HG03045 (cell line): Measurements from ENCODE around the gene PNMA8C.

Experiments
- ATAC-seq: cut with Tn5 transposase; IDR thresholded peaks from one replicate; pipeline ENCODE4 v1.9.1; 2021; ENCODE audit warnings: mild to moderate bottlenecking, moderate library complexity; ENCODE audit not compliant: unreplicated experiment

Gene PNMA8C

GRCh38 chr19:46428239-46429135, at the start of gene PNMA8C:
Gene PNMA8C, minus strand, starts transcription at chr19:46428936. Its CDS starts 577 bp downstream, at chr19:46428359.
- no peak for ATAC-seq

DNA sequence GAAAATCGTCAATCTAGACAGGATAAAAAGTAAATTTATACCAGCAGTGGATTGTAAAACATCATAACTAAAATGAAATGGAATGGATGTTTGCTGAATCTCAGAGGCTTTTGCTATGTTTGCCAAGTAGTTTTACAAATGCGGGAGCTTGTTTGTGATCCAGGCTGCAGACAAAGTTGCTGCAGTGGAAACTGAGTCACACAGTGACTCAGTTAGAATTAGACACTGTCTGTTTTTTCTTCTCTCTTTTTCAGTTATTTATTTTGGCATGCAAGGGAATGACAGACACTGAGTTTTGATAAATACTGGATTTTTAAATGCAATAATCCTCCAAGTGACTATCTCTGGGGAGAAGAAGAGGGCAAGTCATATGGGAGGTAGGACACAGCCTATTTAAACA, 47.2 kb upstream of the PNMA8C start:
- ATAC-seq: no peak

DNA sequence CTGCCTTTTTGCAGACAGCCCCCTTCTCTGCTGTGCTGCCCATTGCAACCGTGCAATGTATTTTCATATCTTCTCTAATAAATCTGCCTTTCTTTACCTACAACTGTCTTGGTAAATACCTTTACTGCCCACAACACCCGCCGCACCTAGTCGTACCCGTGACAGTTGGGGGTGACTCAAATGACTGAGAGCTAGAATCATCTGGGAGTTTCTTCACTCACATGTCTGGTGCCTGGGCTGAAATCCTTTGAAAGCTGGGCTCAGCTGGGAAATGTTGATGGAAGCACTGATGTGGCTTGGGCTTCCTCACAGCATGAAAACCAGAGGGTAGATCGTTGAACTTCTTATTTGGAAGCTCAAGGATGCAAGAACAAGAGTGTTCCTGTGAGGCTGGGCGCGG, 45.5 kb upstream of the PNMA8C start:
- no peak for ATAC-seq

DNA sequence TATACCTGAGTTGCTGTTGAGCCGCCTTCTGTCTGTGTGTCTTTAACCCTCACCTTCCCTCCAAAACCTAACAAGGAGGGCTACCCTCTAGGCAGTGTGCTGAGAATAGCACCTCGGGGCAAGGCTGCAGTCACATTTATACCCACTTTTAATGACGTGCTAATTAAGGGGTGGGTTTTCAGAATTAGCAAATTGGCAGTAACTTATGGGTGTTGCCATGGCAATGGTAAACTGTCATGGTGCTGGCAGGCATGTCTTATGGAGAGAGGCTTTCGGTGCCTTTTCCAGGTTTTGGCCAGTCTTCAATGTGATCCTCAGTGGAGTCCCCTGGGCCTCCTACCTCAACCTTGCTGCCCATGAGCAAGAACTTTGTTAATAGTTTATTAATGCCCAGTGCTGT, 43.9 kb upstream of the PNMA8C start:
- ATAC-seq: no peak

DNA sequence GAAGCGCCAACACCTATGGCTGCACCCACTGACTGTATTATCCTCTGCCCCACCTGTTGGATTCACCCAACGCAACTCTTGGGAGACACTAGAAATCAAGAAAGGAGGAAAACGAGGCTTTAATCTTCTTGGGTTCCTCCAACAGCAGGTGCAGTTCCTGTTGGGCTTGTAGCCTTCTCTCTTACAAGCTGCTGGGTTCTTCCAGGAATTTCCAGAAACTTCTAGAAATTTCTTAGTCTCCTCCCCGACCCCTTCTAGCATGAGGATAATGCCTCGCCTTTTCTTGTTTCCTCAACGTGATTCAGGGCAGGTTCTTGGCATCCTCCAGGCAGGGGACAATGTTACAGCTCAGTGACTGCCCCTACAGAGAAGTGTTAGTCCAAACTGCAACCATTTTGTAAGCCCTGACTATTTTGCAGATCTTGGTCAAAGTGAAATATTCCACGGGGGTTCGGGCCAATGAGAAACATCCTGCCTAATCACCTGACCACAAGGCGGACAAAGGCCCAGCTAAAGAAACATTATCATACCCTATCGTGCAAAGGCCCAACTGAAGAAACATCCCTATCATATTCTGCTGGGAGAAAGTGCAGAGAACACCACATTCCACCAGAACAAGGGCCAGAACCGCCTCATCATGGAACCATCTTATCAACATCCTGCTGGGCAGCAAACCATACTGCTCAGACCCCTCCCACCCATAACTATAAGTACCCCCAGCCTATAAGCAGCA, 43.2 kb upstream of the PNMA8C start:
- no peak for ATAC-seq

GRCh38 chr19:46471116-46471733, 42.5 kb upstream of the PNMA8C start, which contains the start of gene PNMA8A:
Gene PNMA8A, minus strand, starts transcription at chr19:46471563. Its CDS starts 528 bp downstream, at chr19:46471035.
- ATAC-seq: no peak

GRCh38 chr19:46470376-46470775, 41.6 kb upstream of the PNMA8C start:
- ATAC-seq: no peak

DNA sequence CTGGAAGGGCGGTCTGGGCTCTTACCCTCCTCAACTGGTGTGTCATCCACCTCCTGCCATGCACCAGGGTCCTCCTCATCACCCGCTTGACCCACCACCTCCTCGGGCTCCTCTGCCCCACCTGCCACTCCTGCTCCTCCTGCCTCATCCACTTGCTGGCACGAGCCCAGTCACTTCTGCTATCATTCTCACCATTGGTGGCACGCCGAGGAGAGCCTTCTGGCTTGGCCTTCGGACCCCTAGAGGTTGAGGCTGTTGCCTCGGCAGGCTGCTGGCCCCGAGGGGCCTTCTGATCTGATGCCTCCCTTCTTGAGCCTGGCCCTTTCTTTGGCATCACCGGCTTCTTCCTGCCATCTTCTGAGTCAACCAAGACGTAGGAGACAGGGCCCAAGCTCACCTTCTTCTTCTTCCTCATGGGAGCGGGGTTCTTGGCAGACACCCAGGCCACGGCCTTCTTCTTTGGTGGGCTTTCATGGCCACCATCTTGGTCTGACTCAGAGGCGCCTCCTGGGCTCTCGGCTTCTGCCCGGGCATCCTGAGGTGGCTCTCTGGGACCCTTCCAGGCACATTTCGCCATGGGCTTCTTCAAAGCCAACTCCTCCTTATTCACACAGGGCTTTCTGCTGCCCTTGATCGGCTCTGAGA, 40.9 kb upstream of the PNMA8C start:
- no peak for ATAC-seq

GRCh38 chr19:46466536-46467196, 37.9 kb upstream of the PNMA8C start:
- ATAC-seq: no peak

GRCh38 chr19:46463516-46463915, 34.8 kb upstream of the PNMA8C start:
- ATAC-seq: no peak

GRCh38 chr19:46461537-46461936, 32.8 kb upstream of the PNMA8C start:
- no peak for ATAC-seq

DNA sequence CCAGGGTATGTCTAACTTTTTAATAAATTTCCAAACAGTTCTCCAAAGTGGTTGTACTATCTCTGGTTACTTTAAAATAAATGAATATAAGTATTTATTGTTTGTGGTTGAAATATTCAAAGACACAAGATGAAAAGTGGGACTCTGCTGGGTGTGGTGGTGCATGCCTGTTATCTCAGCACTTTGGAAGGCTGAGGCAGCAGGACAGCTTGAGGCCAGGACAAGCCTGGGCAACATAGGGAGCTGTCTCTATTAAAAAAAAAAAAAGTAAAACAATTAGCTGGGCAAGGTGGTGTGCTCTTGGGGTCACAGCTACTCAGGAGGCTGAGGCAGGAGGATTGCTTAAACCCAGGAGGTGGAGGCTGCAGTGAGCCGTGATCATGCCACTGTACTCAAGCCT, 32.2 kb upstream of the PNMA8C start:
- no peak for ATAC-seq

GRCh38 chr19:46460055-46460454, 31.3 kb upstream of the PNMA8C start:
- no peak for ATAC-seq

- no peak for ATAC-seq
Observed at GRCh38 chr19:46456930-46457329, 28.2 kb upstream of the PNMA8C start.

DNA sequence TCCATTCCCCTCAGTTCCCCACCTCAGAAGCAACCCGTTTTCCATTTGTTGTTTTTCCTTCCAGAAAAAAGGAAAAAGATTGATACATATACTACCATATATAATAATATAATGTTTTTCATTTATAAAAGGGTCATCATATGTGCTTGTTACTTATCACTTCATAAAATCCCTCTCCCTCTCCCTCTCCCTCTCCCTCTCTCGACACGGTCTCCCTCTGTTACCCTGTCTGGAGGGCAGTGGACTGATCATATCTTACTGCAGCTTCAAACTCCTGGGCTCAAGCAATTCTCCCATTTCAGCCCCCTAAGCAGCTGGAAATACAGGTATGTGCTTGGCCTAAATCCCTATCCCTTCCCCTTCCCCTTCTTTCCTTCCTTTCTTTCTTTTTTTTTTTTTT, 25.5 kb upstream of the PNMA8C start:
- ATAC-seq: no peak

DNA sequence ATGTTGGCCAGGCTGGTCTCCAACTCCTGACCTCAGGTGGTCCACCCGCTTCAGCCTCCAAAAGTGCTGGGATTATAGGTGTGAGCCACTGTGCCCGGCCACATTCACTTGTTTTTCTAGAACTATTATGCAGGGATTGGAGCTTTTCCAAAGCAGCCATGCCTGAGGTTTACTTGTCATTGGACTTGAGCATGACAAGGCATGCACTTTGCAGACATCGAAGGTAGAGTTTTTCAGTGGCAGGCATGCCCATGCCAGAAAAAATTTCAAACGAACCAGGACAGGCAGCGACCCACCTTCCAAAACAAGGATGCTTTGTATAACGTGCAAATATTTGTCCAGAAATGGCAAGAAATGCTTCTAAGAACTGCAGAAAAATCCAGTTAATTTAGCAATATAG, 24.9 kb upstream of the PNMA8C start:
- no peak for ATAC-seq

DNA sequence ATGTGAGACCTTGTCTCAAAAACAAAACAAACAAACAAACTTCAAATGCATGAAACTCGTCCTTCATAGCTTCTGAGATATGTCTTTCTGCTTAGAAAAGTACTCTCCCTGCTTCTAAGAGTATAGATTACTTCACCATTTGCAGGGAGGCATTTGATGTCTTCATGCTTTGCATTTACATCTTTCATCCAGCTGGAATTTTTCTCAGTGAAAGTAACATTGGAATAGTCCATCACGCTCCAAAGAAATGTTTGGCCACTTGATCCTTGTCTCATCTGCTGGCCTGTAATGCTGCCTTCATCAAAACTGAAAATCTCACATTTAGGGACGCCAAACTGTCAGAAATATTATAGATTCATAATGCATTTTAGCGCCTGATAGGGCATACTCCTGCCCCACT, 23.4 kb upstream of the PNMA8C start:
- ATAC-seq: no peak

DNA sequence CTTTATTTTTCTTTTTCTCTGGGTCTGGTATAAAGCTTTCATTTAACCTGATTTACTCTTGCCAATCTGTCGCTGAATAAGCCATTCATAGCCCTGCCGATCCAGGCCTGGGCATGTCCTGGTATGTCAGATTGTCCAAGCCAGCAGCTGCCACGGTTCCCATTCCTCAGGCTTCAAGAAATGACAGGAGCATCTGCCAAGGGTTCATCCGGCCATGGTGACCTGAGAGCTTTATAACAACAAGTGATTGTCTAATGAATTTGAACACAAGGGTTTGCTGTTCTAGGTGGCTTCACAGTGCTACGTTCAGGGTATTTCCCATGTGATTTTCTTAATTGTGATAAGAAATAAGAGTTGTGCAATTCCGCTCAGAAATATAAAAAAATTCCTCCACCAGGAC, 22.6 kb upstream of the PNMA8C start:
- no peak for ATAC-seq

GRCh38 chr19:46450737-46451136, 22.0 kb upstream of the PNMA8C start:
- no peak for ATAC-seq

- no peak for ATAC-seq
Observed at GRCh38 chr19:46449228-46449627, 20.5 kb upstream of the PNMA8C start.

DNA sequence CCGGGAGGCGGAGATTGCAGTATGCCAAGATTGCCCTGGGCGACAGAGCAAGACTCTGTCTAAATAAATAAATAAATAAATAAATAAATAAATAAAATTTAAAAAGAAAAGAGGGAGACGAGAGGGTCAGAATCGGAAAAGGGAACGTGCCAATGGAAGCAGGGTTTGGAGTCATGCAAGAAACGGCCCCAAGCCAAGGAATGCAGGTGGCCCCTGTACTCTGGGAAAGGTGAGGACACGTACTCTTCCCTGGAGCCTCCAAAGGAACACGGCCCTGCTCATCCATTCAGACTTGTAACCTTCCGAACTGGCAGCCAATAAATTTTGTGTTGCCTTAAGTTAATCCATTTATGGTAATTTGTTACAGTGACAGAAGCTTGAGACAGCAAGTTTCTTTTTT, 19.9 kb upstream of the PNMA8C start:
- no peak for ATAC-seq
